ENCODE measurements around the gene CEP128.

The CEP128 gene

DNA sequence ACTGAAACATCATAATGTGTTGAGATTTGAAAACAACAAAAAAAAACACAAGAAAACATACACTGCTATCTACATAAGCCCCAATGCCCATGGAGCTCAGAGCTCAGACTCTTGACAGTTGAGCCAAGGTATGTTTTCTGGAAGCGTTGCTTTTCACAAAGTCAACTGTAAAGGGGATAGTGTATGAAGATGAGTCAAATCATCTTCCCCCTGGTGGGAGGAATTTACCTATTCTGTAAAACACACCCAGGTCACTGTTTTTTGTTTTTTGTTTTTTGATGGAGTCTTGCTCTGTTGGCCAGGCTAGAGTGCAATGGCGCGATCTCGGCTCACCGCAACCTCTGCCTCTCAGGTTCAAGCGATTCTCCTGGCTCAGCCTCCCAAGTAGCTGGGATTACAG lies 368.9 kb downstream of the CEP128 start:
- no peak overlapping the region for H3K27ac ChIP-seq
- DNase-seq (ENCODE audit: low read depth, low spot score), result no peak

DNA sequence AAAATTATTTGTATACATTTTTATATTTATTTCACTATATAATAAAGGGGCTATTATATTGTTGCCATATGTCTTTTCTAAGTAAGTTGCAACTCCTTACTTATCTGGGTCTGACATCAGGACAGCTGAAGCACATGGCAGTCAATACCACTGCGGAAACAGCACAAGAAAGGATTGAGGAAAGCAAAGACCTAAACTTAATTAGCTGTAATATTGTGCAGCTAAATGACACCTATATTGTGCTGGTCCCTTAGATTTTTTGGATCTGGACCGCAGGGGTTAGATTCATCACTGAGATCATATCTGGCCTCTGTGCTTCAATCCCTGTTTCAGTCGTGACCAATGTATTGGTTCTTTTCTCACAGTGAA lies 370.6 kb downstream of the CEP128 start:
- no peak overlapping the region for H3K27ac ChIP-seq
- no peak for DNase-seq (ENCODE audit: low read depth, low spot score)

DNA sequence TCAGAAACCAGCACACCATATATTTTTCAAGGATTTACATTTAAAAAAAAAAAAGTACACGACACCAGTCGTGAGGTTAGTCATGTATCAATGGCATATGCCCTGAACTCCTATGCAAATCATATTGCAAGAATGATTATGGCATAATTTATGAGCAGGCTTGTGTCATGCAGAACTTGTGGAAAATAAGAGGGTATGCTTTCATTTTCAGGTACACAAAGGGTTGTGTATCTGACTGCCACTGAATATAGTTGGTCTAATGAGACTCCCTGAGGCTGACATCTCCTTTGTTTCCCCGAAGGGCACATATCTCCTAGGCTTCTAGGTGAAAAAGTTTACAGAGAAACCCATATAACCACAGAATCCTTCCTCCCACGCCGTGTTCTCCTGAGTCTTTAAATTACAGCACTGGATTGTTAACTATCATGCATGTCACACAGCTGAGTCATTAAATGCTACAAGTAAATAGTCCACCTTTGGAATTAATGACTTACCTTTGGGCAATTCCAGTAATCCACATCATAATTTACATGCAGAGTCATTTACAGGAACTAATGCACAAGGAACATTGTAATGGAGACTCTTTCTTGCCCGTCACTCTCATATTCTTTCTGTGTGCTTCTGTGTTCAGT lies 373.5 kb downstream of the CEP128 start:
- H3K27ac ChIP-seq, result peak overlapping the region; percentile 55
- peak; percentile 87 for DNase-seq (ENCODE audit: low read depth, low spot score)

DNA sequence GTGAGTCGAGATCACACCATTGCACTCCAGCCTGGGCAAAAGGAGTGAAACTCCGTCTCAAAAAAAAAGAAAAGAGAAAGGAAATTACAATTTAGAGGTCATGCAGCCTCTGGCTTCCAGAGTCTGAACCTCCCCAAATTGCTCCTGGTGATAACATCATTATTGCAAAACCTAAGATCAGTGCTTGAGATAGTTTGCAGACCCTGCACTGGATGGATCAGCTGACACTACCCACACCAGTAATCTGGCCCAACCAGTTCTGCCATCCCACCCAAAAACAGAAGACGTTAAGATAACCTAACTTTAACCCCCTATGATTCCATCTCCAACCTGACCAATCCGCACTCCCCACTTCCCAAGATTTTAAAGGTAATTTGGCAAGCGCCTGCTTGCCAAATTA lies 376.5 kb downstream of the CEP128 start:
- no peak overlapping the region for H3K27ac ChIP-seq
- no peak for DNase-seq (ENCODE audit: low read depth, low spot score)

DNA sequence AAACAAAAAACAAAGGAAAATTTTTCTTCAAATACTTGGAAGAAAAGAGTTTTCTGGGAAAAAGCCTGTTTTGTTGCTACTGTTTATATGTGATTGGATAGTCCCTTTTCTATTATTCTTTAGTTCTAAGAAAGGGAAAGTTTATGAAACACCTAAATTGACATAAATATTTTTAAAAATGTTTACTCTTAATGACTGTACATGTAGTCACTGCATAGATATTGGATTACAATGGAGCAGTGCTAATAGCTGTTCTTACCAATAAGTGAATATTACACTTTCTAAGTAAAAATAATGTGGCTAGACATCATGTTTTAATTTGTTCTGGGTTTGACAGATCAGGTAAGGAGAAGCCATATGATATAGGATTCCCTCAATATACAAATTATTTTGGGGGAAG lies 377.5 kb downstream of the CEP128 start:
- DNase-seq (ENCODE audit: low read depth, low spot score), result no peak
- H3K27ac ChIP-seq, result no peak overlapping the region

DNA sequence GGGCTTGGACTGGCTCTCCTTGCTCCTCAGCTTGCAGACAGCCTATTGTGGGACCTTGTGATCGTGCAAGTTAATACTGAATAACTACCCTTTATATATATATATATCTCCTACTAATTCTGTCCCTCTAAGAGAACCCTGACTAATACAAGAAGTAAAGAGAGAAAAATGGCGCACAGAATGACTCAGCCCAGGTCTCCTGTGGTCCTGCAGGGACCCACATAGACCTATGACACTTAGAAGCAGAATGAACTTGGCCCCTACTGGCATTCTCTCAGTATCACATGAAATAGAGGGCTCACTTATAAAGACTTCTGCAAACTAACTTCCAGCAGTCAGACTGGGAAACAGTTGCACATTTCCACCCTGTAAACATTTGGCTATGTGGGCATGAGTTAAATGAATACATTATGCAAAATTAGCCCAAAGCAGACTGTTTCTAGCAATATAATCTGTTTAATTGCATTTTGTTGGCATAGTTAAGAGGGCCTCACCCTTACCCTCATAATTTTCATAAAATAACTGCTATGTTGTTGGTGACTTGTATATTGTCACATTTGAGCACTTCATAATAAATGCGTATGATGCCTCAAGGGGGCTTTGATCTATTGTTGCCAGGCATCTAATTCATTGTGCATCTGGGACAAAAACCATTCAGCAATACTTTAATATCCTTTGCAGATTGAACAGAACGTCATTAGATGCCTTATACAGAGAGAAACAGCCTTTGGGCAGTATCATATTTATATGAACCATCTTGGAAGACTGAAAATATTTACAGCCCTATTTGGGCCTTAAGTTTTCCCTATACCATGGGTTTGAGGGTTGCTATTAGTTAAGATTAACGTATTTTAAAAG lies 380.5 kb downstream of the CEP128 start:
- no peak for DNase-seq (ENCODE audit: low read depth, low spot score)
- H3K27ac ChIP-seq, result no peak overlapping the region

DNA sequence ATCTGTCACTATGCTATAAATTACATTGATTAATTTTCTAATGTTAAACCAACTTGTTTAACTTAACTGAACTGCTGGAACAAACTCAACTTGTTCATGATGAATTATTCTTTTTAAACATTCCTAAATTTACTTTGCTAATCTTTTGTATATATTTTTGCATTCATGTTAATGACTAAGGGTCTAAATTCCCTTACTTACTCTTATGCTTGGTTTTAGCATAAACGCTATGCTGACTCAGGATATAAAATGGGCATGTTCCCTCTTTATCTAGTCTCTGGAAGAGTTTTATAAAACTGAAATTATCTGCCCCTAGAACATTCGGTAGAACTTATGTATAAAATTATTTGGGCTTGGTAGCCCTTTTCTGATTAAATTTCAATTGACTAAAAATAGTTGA lies 387.4 kb downstream of the CEP128 start:
- DNase-seq (ENCODE audit: low read depth, low spot score), result no peak
- H3K27ac ChIP-seq, result no peak overlapping the region

DNA sequence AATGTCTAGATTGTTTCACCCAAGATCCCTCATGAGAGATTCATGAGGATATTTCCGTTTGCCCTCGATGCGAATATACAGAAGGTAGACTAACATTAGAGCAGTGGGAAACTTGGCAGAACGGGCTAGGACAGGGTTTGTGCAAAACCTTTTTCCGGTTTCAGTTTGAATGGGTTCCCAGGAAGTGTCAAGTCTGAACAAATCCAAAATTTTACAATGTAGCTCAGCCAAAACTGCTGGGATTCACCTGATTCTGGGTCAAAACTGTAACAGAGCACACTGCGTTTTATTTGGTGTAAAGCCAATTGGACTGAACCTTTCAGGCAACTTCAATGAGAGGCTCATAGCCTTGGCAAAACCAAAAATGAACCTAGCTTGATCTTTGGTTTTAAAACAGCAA lies 392.4 kb downstream of the CEP128 start:
- H3K27ac ChIP-seq, result no peak overlapping the region
- no peak for DNase-seq (ENCODE audit: low read depth, low spot score)

DNA sequence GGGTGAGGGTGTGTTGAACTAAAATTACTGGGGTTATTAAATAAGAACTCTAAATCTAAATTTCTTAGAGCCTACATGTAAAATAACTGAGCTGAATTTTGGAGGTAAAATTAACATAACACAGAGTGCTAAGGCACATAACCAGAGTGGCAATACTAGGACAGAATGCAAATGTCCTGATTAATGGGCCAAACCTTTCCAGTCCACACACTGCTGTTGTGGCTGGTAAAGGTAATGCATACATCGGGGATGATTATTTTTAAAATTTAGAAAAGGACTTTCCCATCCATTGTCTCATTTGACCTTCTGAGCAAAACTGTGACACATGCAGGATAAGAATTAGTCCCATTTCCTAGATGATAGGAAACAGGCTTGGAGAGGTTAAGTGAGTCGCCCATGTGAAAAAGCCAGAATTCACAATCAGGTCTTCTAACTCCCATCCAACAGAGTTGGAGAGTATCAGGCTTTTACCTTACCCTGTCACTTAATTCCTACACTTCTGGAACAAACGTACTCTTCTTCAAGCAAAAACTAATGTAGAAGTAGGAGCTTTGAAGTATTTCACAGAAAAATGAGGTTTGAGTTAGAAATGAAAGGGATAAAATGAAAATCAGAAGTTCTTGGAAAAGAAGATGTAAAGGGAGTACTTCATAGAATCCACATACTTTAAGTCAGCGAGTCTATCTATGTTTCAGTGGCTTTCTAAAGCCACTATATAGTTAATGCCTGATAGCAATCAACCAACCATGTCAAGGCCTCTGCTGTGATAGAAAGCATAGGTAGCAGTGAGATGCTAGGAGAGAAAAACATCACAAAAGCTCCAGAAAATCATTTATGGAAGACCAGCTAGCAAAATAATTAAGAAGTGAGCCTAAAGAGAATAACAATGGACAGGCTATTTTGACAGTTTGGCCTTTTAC lies 395.3 kb downstream of the CEP128 start:
- DNase-seq (ENCODE audit: low read depth, low spot score), result no peak
- no peak overlapping the region for H3K27ac ChIP-seq

DNA sequence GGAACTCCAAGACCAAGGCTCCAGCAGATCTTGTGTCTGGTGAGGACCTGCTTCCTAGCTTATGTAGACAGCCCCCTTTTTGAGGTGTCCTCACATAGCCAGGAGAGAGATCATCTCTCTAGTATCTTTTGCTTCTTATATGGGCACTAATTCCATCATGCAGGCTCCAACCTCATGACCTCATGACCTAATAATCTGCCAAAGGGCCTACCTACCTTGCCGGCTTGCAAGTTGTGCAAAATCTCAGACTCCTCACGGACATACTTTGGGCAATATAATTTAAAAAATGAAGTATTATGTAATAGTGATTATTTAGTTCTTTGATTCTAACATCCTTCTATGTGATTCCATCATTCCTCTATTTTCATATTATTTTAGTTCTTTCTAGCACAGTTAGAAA lies 397.2 kb downstream of the CEP128 start:
- no peak for DNase-seq (ENCODE audit: low read depth, low spot score)
- no peak overlapping the region for H3K27ac ChIP-seq

DNA sequence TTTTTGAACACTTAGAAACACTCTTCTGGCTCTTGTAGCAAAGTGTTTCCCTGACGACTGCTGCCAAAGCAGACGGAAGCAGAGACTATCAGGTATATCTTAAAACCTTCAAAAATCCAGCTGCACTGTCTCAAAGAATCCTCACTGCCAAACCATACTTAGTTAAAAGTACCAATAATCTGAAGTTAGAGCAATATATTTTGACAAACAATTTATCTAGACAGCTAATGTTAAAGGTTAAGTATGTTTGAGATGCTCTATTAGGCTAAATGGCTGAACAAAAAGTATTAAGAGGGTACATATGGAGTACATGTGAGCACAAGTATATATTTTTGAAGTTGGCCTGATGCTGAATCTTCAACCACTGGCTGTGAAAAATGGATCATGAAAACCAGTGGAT lies 398.3 kb downstream of the CEP128 start:
- H3K27ac ChIP-seq, result no peak overlapping the region
- DNase-seq (ENCODE audit: low read depth, low spot score), result no peak

DNA sequence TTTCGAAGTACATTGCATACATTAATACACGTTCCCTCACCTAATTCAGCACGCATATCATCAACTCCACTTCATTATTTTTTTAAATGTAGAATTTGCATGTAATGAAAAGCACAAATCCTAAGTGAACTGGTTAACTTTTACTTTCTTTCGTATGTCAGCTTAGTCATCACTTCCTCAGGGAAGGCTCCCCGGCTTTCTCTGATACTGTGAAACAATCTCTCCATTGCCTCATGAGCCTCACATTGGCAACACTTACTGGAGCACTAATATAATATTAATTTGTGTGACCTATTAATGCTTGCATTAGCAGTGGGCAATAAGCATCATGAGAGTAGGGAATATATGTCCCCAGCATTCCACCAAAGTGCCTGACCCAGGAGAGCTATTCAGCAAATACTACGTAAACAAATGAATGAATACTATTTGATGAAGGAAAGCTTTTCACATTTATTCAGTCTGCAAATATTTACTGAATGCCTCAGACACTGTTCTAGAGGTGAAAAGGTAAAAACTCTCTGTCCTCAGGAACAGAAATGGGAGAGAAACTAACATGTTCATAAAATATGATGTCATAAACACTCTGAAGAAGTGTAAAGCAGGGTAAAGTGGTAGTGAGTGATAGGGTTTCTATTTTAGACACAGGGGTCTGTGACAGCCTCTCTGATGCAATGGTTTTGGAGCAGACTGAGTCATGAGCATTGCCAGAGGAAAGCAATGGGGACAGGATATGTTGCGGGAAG lies 402.7 kb downstream of the CEP128 start:
- DNase-seq (ENCODE audit: low read depth, low spot score), result no peak
- H3K27ac ChIP-seq, result no peak overlapping the region

DNA sequence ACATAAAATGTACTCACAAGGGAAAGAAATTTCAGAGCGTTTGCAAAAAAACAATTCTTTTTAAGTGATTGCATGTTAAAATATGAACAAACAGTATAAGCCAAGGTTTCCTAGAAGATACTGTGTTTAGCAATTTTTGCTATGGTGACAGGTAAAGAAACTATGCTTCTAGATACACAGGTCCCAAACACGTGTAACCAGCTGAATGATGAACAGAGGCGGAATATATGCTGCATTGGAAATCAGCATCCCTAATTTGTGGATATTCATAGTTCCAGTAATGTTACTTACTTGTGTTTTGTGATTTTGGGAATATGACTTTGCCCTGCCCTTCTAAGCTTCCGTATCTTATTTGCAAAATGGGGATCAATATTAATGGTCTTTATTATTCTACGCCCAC lies 403.9 kb downstream of the CEP128 start:
- DNase-seq (ENCODE audit: low read depth, low spot score), result no peak
- no peak overlapping the region for H3K27ac ChIP-seq

DNA sequence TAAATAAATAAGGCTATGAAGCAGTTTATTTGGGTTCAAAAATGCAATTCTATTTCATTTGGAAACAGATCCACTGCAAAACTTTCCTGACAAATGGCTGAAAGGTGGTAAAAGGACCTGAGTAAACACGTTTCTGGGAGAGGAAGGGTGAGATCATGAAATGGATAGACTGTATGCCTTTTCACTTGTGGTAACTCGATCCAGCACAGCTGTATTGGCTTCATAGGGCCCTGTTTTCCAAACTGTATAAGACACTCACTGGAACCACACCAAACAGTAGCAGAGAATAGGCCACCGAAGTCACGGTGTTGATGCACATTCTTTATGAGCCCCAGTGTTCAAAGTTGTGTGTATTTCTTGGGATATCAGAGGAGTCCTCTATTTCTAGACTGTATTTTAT lies 405.1 kb downstream of the CEP128 start:
- H3K27ac ChIP-seq, result no peak overlapping the region
- DNase-seq (ENCODE audit: low read depth, low spot score), result no peak

DNA sequence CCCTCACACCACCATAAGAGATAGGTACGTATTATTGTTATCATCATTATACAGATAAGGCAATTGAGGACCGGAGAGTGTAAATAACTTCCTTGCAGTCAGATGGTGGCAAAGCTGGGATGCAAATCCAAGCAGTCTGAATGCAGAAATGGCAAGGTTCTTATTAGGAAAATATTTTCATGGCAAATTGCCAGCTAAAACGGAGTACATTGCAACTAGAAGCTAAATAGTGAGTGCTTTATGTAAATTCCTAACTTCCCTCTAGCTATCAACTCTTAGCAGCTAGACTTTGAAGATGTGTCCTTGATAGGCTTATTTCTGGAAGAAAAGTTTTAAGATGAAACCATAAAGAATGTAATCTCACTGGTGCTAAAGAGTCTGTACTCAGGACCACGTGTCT lies 406.4 kb downstream of the CEP128 start:
- no peak overlapping the region for H3K27ac ChIP-seq
- DNase-seq (ENCODE audit: low read depth, low spot score), result no peak

DNA sequence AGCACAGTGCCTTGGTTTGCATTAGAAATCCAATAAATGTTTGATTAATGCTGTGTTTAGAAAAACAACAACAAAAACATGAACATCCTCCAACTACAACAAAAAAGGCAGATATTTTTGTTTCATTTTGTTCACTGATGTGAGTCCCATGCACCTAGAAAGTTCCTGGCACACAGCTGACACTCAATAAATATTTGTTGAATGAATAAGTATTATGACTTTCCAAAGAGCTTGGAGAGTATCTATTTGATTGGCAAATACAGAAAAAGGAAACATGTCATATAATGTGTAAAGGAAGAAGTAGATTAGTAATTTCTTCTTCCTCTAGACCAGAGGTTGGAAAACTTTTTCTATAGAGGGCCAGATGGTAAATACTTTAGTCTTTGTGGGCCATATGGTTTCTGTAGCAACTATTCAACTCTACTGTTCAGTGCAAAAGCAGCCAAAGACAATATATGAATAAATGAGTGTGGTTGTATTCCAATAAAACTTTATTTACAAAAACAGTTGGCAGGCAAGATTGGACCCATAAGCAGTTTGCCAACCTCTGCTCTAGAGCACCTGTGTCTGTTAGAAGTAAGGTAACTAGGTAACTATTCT lies 417.9 kb downstream of the CEP128 start:
- no peak for DNase-seq (ENCODE audit: low read depth, low spot score)
- H3K27ac ChIP-seq, result peak overlapping the region; percentile 4

DNA sequence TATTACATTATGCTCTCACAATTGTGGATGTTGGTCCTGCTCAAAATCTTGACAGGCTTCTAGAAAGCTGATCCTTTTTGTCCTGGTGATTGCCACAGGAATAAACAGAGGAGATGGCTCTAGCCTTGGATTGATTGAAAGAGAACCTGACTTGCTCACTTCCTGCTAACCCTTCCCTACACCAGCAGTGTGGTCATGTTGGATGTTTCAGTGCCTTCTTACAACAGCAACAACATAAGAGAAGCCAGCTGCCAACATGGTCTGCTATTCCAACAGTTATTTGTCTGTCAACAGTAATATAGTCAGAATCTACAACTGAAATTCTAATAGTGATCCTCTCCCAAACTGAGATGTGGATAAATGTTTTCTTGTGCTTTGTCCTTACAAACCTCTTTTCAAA lies 418.6 kb downstream of the CEP128 start:
- DNase-seq (ENCODE audit: low read depth, low spot score), result no peak

DNA sequence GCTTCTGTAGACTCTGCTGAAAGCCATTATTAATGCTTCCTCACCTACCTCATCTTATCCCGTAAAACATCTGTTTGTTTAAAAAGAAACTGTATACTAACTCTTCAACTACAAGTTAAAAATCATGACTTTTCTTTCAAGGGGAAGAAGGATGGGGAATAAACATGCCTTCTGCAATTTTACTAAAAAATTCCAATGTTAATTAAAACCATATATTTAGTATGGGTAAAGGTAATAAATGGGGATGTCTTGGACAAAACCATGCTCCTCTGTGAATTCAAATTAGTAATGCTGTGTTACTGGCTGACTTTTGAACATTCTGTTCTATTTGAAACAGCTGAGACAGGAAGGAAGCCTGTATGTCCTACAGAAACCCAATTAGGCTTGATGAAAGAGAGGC lies 419.1 kb downstream of the CEP128 start:
- no peak overlapping the region for H3K27ac ChIP-seq
- no peak for DNase-seq (ENCODE audit: low read depth, low spot score)

More for the DNA sequence above, 418.6 kb downstream of the CEP128 start:
- no peak overlapping the region for H3K27ac ChIP-seq

DNA sequence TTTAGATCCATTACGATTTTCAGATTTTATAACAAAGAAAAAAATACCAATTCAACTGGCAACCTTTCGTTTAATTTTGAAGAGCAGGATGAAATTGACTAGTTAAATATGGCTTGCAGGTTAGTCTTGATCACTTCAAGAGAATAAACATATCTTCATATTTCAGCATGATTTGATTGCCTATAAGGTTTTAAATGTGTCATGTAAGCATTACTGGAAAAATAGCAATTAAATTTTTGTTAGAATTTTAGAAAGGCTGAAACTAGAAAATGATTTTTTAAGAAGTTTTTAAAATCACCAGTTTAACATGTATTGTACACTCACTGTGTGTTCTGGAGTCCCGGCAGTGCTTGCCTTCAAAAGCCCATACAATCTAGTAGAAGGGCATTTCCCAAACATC lies 420.1 kb downstream of the CEP128 start:
- H3K27ac ChIP-seq, result no peak overlapping the region
- DNase-seq (ENCODE audit: low read depth, low spot score), result no peak

DNA sequence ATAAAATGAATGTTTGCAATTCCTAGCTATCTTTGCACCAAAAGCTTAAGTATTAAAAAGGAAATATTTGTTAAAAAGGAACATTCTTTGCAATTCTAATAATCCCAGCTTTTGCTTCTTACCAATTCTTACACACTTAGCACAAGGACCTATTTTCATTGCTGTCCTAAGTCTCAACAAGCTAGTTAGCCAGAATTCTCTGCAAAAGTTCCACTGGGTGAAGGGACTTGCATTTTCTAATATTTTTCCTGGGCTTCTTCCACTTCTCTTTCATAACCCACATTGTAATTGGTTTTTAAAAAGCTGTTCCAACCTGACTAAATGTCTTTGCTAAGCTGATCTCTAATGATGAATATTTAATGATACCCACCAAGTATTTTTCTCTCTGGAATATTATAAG lies 422.5 kb downstream of the CEP128 start:
- DNase-seq (ENCODE audit: low read depth, low spot score), result no peak
- no peak overlapping the region for H3K27ac ChIP-seq
